ENCODE results near the gene NETO1.

The NETO1 gene

DNA sequence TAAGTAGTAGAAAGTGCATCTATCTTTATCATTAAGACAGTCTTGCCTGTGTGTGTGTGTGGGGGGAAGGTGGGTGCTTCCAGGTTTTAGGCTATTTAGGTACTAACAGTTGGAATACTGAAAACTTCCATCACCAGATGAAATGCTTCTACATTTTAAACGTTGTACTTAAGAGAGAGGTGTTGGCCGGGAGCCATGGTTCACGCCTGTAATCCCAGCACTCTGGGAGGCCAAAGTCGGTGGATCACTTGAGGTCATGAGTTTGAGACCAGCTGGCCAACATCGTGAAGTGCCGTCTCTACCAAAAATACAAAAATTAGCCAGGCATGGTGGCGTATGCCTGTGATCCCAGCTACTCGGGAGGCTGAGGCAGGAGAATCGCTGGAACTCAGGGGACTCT is 4.0 kb downstream of the NETO1 start:
- TF ChIP-seq CTCF (IDR thresholded peaks at IDR 0.05): no peak

DNA sequence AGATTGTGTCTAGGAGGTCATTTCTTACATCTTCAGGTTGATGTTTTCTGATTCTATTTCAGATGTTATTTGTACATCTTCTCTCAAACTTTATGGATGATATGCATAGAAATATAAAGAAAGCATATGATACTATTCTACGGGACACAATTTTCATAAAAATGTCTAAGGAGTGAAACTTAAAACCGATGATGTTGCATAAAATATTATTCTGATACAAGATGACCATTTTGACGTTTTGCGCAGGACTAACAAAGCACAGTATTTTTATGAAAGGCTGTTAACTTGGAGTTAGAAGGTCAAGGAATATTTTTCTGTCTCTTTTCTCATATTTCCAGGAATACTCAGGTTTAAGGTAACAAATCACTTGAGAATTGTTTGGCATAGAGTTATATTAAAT is 8.7 kb downstream of the NETO1 start:
- no peak for TF ChIP-seq CTCF (IDR thresholded peaks at IDR 0.05)

DNA sequence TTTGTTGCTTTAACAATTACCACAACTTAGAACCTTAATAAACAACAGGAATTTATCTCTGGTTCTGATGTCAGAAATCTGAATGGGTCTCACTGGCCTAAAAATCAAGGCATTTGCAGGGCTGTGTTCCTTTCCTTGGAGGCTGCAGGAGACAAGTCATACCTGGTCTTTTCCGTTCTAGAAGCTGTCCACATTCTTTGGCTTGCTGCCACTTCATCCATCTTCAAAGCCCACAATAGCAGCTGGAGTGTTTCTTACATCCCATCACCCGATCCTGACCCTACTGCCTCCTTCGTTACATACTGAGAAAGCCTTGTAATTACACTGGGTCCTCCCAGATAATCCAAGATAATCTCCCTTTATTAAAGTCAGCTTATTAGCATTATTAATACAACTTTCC is 18.1 kb downstream of the NETO1 start:
- no peak for TF ChIP-seq CTCF (IDR thresholded peaks at IDR 0.05)

DNA sequence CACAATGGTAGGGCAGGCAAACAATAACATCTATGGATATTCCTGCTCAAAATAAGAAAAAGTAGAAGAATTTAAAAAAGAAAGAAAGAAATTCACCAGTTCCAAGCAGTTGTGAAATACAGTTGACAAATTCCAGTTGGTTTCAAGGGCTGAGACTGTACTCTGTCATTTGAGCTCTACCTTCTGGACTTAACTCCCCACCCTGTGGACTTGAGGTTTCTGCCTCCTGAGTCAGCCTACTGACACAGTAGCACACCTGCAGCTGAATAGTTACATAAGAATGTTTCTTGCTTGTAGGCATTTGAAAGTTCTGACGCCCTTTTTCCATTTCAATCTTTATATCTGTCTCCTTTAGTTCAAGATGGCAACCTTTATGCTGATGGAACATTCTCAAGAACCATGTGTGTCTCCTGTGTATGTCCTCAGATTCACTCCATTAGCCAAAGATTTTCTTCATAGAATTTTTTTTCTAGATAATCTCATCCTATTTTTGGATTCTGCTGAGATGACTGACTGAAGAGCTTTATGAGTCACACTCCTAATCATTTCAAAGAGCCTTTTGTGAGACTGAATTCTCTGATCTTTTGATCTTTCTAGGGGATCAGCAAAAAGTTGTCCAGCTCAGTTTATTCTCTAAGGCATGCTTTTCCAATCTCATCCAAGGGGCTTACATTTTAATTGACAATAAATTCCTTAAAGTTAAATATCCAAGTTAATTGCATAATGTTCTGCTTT is 19.1 kb downstream of the NETO1 start:
- no peak for TF ChIP-seq CTCF (IDR thresholded peaks at IDR 0.05)

DNA sequence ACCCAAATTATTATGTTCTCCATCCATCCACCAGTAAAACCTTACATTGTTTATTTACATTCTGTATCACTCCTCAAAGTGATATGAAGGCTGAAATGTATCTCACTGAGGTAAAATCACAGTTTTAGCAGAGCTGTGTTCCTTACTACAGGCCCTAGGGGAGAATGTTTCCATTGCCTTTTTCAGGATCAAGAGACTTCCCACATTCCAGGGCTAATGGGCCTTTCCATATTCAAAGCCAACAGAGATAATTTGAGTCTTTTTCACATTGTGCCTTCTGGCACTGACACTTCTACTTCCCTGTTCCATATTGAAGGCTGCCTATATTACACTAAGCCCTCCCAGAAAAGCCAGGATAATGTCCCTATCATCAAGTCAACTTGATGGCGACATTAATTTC is 20.0 kb downstream of the NETO1 start:
- TF ChIP-seq CTCF (IDR thresholded peaks at IDR 0.05): no peak

GRCh38 chr18:72846736-72847533 is 20.9 kb downstream of the NETO1 start:
- TF ChIP-seq CTCF (IDR thresholded peaks at IDR 0.05): no peak

- TF ChIP-seq CTCF (IDR thresholded peaks at IDR 0.05): no peak
These were observed 24.0 kb downstream of the NETO1 start for GRCh38 chr18:72843743-72844142.
